Skin of body (tissue), 2 donors: ENCODE measurements around the gene BPIFB6. TPM values are rescaled to one million over a fixed set of nuclear protein-coding genes. Genes with fewer than 3 reads are reported as not detected.

ENCODE experiments used
- DNase-seq: peaks from one replicate; lab custom pipeline; 2025; lab: John Stamatoyannopoulos, UW
- total RNA-seq: library from RNA; depleted of rRNA; stranded (reverse); fragments of >200 nt; gene quantifications from one replicate; pipeline ENCODE4 v1.2.3, GENCODE V29; 2014

Gene BPIFB6
- total RNA-seq, 1 donor from 2014 or later, result not detected

DNA sequence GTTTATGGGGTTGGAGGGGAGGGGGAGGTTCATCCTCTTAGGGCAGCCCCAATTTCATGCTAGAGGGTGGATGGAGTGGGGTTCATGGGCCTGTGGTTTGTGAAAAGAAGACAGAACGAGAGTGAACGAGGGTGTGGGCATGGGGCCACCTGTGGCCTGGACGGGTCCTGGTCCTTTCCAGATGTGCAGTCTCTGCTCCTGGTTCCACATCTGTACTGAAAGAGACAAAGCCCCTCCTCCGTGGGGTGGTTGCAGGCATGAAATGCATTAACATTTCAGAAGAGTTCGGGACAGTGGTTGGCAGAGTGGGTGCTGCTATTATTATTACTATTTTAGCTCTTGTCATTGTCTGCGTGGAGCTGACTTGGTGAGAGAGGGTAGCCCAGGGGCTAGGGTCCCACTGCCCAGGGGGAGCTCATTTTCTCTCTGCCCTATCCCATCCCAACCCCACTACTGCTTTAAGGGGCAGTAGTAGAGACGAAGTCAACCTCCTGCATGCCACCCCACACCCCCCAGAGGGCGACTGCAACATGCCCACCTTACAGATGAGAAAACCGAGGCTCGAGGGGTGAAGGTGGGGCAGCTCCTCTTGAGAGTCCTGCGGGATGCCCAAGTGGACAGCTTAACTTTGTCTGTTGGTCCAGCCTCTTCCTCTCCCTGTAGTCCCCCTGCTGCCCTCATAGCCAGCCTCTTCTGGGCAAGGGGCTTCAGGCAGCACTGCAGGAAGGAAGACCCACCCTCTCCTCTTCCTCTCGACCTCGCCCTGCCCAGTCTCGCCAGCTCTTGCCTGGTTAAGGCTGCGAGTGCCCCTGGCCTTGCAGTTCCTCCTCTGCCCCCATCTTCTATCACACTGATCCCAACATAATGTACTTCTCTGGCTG is 15.5 kb upstream of the BPIFB6 start:
- DNase-seq, result no peak

DNA sequence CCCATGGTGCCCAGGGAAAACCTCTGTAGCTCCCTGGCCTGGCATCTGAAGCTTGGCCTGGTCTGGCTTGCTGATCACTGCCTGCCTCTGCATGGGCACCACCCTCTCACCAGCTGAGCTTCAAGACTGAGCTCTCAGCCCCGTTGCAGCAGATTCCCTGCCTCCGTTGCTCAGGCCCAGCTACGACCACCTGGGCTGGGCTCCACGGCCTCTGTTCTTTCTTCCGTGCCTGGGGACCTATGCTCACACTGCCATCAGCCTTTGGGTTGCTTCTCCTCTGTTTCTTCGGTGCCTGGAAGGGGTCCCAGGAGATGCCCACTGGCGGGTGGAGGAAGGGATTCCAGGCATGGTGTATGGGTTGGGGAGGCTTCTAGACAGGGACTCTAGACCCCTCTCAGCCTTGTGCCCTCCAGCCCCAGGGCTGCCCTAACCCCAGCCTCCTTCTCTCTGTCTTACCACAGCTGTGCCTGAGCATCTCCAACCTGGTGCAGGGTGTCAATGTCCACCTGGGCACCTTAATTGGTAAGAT is 14.8 kb upstream of the BPIFB6 start:
- no peak for DNase-seq

DNA sequence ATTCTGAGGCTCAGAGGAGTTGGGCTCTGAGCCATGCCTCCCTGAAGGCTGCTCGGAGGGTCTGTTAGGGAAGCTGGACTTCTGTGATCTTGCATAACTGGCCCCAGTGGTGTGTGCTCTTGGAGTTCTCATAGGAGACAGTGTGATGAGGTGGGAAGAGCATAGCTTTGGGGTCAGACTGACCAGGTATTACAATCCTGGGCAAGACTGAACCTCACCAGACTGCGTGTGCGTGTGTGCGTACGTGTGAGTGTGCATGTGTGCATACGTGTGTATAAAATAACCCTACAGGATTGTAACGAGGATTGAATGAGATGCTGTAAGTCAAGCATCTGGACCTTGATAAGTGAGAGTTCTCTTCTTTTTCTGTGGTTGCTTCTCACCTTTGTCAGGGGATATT is 13.9 kb upstream of the BPIFB6 start:
- DNase-seq, result no peak

DNA sequence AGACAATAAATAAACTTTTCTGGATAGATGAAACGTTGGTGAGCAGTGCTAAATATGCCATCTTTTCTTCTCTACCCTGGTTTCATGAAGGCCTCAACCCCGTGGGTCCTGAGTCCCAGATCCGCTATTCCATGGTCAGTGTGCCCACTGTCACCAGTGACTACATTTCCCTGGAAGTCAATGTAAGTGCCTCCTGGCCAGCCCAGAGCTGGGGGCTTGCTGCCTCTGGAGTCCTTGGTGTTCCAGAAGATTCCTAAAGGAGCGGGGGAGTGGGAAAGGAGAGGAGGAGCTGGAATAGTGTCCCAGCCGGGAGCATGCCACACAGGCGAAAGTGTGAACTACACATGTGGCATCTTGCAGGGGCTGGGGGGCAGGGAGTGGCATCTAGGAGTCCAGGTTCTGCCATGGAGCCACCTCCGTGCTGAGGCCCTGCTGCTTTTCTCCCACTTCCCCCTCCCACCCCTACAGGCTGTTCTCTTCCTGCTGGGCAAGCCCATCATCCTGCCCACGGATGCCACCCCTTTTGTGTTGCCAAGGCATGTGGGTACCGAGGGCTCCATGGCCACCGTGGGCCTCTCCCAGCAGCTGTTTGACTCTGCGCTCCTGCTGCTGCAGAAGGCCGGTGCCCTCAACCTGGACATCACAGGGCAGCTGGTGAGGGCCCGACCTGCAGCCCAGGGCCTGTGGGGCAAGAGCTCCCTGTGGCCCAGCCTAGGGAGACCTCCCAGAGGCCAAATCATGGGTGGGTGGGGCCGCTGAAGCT is 13.1 kb upstream of the BPIFB6 start:
- DNase-seq, result no peak

DNA sequence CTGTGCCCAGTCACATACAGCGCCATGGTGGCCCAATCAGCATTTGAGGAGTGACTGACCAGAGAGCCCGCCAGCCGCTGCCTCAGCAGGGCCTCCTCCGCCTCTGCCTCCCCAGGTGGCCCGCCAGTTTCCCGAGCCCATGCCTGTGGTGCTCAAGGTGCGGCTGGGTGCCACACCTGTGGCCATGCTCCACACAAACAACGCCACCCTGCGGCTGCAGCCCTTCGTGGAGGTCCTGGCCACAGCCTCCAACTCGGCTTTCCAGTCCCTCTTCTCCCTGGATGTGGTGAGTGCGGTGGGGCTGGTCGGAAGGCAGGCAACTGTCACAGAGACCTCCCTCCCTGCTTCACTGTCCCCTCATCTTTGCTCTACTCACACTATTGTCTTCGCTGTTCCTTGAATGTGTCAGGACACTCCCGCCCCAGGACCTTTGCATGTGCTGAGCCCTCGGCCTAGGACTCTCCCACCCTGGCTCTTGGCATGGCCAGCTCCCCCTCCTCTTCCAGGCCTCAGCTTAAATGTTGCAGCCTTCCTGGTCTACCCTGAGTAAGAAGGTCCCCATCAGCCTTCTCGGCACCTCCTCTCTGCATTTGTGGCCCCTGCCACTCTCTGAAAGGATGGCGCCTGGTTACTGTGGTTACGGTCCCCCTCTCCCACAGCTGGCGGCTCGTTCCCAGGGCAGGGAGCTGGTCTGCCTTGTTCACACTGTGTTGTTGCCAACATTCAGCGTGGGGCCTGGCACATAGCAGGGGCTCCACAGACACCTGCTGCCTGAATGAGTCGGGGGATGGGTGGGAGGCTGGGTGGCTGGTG is 11.8 kb upstream of the BPIFB6 start:
- no peak for DNase-seq

DNA sequence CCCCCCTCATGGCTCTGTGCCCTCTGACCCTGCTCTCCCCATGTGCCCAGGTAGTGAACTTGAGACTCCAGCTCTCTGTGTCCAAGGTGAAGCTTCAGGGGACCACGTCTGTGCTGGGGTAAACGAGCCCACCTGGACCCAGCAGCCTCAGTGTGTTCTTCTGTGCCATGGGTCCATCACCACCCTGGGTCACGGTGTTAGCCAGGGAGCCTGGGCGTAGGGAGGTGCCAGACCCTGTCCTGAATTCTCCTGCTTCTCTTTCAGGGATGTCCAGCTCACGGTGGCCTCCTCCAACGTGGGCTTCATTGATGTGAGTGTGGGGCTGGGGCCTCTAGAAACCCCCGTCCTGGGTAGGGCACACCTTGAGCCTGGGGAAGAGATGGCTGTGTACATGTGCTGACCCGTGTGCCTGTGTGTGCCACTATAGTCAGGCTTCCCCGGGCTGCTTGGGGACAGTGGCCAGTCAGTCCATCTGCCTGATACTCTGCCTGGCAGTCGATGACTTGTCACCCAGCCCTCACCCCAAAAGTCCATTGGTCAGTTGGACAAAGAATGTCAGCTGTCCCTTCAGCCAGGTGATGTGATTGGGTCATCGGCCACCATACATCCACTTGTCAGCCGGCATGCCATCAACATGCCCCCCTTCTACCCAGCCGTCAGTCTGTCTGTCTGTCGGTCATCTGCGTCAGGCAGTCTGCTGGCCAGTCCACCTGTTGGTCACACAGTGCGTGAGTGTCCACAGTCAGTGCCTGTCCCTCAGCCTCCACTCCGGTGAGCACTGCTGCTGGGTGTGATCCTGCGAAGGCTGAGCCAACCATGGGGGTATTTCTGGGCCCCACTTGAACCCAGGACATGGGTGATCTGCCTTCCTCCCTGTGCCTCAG is 10.9 kb upstream of the BPIFB6 start:
- DNase-seq, result no peak

DNA sequence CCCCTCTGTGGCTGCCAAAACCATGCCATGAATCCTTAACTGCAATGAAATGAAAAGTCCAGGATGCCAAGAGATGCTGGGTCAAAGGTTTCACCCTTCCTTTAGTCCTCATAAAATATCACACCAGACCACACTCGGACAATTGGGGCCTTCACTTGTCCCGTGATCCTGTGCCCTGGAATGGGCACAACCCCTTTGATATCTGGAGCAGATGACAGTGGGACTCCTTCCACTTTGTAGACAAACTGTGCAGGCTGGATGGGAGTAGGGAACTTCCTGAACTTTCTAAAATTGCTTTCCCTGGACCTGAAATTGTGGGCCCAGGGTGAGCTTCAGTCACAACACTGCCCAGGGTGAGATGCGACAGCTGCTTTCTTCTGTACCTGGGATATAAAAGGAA is 9.6 kb upstream of the BPIFB6 start:
- no peak for DNase-seq

DNA sequence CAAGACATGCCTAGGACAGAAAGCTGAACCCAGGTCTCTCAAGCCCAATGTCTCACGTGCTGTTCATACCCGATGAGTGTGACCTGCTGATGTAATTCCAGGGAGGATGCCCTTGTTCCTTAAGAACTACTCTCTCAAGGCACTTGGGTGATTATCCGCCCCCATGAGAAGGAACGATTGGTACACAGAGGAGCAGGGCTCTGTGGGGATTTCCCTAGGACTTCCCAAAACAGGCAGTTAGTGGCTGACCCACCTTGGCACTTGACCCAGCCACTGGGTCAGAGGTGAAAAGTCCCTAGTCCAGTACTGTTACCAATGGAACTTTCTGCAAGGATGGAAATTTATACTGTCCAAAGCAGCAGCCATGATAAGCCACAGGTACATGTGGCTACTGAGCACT is 9.2 kb upstream of the BPIFB6 start:
- DNase-seq, result no peak

DNA sequence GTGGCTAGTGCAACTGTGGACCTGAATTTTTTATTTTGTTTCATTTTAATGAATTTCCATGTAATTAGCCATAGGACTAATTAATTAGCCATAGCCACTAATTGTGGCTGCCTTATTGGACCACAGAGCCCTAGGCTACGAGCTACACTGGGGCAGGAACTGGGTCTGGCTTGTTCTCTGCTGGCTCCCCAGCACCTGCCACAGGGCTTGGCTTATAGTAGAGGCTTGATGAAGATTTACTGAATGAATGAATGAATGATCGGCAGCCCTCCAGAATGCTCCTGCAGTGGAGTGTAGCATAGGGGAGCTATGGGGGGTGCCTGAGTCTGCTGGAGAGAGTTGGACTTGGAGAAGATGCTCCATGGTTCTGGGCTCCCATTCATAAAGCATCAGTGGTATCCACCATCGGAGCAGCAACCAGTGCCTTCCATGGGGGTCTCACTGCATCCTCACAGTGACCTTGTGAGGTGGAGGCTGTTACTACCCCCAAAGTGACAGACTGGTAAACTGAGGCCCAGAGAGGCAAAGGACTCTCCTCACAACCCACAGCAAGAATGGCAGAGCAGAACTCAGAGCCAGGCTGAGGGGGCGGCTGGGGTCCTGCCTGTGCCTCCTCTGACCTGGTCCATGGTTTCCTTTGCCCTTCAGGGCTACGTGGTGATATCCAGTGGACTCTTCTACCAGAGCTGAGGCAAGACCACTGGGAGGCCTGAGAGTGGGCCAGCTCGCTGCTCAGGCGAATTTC is 8.6 kb upstream of the BPIFB6 start:
- no peak for DNase-seq

DNA sequence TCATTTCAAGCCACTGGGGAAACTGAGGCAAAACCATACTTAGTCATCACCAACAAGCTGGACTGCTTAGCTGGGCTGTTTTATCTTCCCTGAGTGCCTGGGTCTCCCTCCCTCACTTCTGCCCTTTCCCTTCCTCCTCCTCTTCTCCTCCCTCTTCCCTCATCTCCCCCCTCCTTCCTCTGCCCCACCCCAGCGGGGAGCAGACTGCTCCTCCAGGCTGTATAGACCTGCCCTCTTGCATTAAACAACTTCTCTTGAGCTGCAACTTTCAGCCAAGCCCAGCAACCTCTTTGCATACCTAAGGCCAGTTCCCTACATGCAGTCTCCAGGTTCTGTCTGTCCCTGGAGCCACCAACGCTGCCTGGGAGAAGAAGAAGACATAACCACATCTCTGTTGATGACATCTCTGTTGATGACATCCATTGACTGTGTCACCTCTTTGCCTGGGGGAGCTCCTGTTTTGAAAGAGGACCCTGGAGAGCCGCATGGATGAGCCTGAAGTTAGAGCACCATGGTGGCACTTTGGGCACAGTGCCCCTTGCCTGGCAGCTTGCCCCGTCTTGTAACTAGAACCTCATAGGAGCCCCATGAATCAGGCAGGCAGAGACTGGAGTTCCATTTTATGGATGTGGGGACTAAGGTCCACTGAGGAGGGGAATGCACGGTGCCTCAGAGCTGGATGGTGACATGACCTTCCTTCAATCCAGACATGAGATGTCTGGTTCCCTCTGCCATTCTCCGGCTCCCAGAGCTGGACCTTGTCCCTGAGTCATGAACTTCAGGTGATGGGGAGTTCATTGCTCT is 7.8 kb upstream of the BPIFB6 start:
- DNase-seq, result no peak

DNA sequence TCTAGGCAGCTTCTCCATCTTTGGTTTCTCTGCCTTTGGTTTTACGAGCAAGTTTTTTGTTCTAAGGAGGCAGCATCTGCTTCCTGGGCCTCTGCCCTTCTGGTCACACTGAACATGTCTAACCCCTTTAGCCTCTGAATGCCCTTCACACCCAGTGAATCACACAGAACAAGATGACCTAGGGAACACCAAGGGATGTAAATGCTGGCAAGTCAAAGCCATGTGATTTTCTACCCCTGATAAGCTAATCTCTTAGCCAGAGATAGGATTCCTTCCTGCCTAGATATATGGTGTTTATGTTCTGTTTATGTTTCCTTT is 7.2 kb upstream of the BPIFB6 start:
- DNase-seq, result no peak

DNA sequence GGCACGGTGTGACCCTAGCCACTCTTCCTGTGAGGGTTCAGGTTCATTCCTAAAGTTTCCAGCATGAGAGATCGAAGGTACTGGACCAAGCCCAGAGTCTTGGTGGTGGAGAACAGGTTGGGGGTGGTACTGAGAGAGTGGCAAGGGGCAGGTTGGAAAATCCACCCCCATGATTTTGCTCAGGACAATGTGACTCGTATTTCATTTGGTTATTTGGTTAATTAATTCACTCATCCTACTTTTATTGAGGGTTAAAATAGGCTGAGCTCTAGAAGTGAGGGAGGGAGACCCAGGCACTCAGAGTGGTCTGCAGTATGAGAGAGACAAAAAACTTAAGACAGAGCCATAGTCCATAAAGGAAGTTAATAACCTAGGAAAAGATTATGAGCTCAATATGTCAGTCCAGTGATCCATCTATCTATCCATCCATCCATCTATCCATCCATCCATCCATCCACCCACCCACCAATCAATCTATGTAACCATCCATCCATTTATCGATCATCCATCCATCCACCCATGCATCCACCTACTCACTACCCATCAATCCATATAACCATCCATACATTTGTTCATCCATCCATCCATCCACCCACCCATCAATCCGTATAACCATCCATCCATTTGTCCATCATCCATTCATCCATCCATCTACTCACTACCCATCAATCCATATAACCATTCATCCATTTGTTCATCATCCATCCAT is 6.7 kb upstream of the BPIFB6 start:
- DNase-seq, result no peak

DNA sequence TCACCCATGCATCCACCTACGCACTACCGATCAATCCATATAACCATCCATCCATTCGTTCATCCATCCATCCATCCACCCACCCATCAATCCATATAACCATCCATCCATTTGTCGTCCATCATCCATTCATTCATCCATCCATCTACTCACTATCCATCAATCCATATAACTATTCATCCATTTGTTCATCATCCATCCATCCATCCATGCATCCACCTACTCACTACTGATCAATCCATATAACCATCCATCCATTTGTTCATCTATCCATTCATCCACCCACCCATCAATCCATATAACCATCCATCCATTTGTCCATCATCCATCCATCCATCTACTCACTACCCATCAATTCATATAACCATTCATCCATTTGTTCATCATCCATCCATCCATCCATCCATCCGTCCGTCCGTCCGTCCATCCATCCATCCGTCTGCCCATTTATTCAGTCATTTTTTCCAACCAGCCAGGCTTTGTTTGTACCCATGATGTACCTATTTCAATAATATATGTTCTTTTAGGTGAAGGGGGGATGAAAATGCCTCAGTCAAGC is 6.1 kb upstream of the BPIFB6 start:
- no peak for DNase-seq

DNA sequence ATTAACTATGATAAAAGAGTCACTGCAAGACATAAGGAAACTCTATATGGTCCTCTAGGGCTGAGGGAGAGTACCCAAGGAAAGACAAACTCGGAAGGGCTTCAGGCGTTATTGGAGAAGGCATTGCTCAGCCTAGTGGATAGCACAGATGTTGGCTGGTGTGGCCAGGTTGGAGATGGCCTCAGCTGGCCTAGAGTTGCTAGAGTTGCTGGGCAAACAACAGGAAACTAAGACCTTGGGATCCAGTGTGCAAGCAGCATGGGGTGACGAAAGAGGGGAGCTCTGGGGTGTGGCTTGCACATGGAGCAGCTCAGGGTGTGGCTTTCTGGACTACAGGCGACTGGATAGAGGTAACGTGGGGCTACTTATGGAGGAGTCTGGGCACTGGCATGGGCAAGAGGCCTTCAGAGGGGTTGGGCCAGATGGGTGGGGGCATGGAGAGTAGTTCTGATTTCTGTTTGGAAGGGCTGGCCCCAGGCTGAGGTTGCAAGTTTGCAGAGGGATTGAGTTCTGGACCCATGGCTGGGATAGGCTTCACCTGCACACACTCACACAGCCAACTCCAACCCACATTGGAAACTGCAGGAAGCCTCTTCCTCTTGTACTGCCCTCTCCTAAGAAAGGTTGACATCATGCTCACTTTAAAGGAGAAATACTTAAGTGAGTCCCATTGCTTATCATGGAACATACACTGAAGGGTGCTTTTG is 5.2 kb upstream of the BPIFB6 start:
- DNase-seq, result no peak

DNA sequence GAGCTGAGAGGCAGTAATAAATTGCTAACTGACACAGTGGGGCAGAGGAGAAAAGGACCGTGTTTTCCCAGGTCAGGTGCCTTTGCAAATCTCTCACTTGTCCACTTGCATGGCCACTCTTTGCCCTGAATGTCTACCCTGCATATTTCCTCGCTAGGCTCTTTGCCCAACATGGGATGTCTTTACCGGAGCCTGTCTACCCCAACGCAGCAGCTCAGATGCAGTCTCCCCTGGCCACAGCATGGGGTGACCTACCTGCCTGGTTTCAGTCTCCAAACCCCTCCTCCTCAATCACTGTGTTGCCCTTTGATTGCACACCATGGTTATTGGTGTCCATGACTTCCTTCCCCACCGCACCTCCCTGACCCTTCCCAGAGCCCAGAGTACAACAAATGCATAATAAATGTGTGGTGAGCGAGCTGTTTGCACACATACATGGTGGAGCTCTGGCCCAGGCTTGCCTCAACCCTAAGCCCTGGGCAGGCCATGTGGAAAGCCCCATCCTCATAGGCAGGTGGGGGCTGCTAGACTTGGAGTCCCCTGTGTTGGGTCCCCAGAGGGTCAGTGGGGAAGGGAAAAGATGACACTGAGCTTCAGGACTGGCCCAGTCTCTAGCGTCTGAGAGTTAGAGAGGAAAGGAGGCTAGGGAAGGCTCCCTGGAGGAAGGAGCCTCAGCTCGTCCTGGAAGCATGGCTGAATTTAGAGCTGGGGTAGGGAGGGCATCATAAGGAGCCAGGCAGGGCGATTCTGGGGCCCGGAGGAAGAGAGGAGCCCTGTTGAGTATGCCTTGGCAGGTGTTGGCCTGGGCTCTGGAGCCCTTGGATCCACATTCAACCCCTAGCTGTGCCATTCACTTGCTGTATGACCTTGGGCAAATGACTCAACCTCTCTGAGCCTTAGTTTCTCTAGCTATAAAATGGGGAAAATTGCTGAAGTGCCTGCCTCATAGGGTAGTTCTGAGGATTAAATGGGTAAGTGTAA is 4.4 kb upstream of the BPIFB6 start:
- no peak for DNase-seq
